ENCODE measurements around the gene FBXW8. TPM values are rescaled to one million over a fixed set of nuclear protein-coding genes. Genes with fewer than 3 reads are reported as not detected.

The FBXW8 gene
- polyA plus RNA-seq, 1 donor from 2014 or later, result 11.3 TPM

- Mint-ChIP-seq H3K27ac (peak overlapping the region in 1 of 3 donors; percentile 3), H3K4me3 (no peak overlapping the region), H3K4me1 (peaks cover 0 to 13% (median 7%) of the 10 kb centered on the region in 3 donors), H3K9me3 (no peaks in the 10 kb centered on the region), H3K27me3 (no peaks in the 10 kb centered on the region), H3K36me3 (peaks cover 17% of the 10 kb centered on the region)
Measured at GRCh38 chr12:117002051-117002817, 91.5 kb downstream of the FBXW8 start.

- Mint-ChIP-seq H3K36me3 (peaks cover 24% of the 10 kb centered on the region), H3K4me1 (peaks cover 0 to 14% (median 7%) of the 10 kb centered on the region in 3 donors), H3K27ac (peak overlapping the region in 1 of 3 donors; percentile 2), H3K9me3 (no peaks in the 10 kb centered on the region), H3K27me3 (no peaks in the 10 kb centered on the region), H3K4me3 (no peak overlapping the region)
Measured at GRCh38 chr12:117003883-117004404, 93.2 kb downstream of the FBXW8 start.

- peaks cover 0 to 9% (median 2%) of the 10 kb centered on the region in 3 donors for H3K4me1 Mint-ChIP-seq
- peaks cover 28% of the 10 kb centered on the region for H3K36me3 Mint-ChIP-seq
- H3K9me3 Mint-ChIP-seq, result no peaks in the 10 kb centered on the region
- H3K27me3 Mint-ChIP-seq, result no peaks in the 10 kb centered on the region
- no peak overlapping the region for H3K27ac Mint-ChIP-seq
- H3K4me3 Mint-ChIP-seq, result peak overlapping the region in 1 of 4 donors; percentile 71
Measured at GRCh38 chr12:117005417-117006046, 94.8 kb downstream of the FBXW8 start.

- Mint-ChIP-seq H3K4me1 (peaks cover 0 to 8% (median 0%) of the 10 kb centered on the region in 3 donors), H3K27ac (no peak overlapping the region), H3K9me3 (no peaks in the 10 kb centered on the region), H3K27me3 (no peaks in the 10 kb centered on the region), H3K36me3 (peaks cover 28% of the 10 kb centered on the region), H3K4me3 (no peak overlapping the region)
Measured at GRCh38 chr12:117006333-117006732, 95.6 kb downstream of the FBXW8 start.

- no peak overlapping the region for H3K4me3 Mint-ChIP-seq
- peaks cover 0 to 8% (median 0%) of the 10 kb centered on the region in 3 donors for H3K4me1 Mint-ChIP-seq
- peaks cover 25% of the 10 kb centered on the region for H3K36me3 Mint-ChIP-seq
- peak overlapping the region in 1 of 3 donors; percentile 71 for H3K27ac Mint-ChIP-seq
- H3K9me3 Mint-ChIP-seq, result no peaks in the 10 kb centered on the region
- no peaks in the 10 kb centered on the region for H3K27me3 Mint-ChIP-seq
Measured at GRCh38 chr12:117007577-117007976, 96.8 kb downstream of the FBXW8 start.

- Mint-ChIP-seq H3K9me3 (peaks cover 0 to 7% (median 6%) of the 10 kb centered on the region in 3 donors), H3K27ac (no peak overlapping the region), H3K36me3 (peaks cover 31% of the 10 kb centered on the region), H3K27me3 (no peaks in the 10 kb centered on the region), H3K4me3 (no peak overlapping the region), H3K4me1 (peaks cover 0 to 2% (median 0%) of the 10 kb centered on the region in 3 donors)
Measured at GRCh38 chr12:117009759-117010158, 99.0 kb downstream of the FBXW8 start.

- peaks cover 0 to 2% (median 0%) of the 10 kb centered on the region in 3 donors for H3K4me1 Mint-ChIP-seq
- H3K4me3 Mint-ChIP-seq, result no peak overlapping the region
- no peaks in the 10 kb centered on the region for H3K27me3 Mint-ChIP-seq
- peaks cover 2 to 14% (median 6%) of the 10 kb centered on the region in 3 donors for H3K9me3 Mint-ChIP-seq
- H3K27ac Mint-ChIP-seq, result no peak overlapping the region
- peaks cover 39% of the 10 kb centered on the region for H3K36me3 Mint-ChIP-seq
Measured at GRCh38 chr12:117010693-117011451, 100.1 kb downstream of the FBXW8 start.

- Mint-ChIP-seq H3K27me3 (no peaks in the 10 kb centered on the region), H3K27ac (no peak overlapping the region), H3K36me3 (peaks cover 36% of the 10 kb centered on the region), H3K9me3 (peaks cover 2 to 16% (median 6%) of the 10 kb centered on the region in 3 donors), H3K4me3 (no peak overlapping the region), H3K4me1 (peaks cover 0 to 2% (median 0%) of the 10 kb centered on the region in 3 donors)
Measured at GRCh38 chr12:117011988-117012805, 101.4 kb downstream of the FBXW8 start.

GRCh38 chr12:117013726-117014125 is 103.0 kb downstream of the FBXW8 start:
- Mint-ChIP-seq H3K27ac (no peak overlapping the region), H3K36me3 (peaks cover 29% of the 10 kb centered on the region), H3K4me1 (no peaks in the 10 kb centered on the region), H3K27me3 (no peaks in the 10 kb centered on the region), H3K9me3 (peaks cover 2 to 16% (median 6%) of the 10 kb centered on the region in 3 donors), H3K4me3 (no peak overlapping the region)

GRCh38 chr12:117014342-117014887 is 103.7 kb downstream of the FBXW8 start:
- peaks cover 27% of the 10 kb centered on the region for H3K36me3 Mint-ChIP-seq
- no peak overlapping the region for H3K27ac Mint-ChIP-seq
- no peaks in the 10 kb centered on the region for H3K4me1 Mint-ChIP-seq
- no peaks in the 10 kb centered on the region for H3K27me3 Mint-ChIP-seq
- H3K4me3 Mint-ChIP-seq, result no peak overlapping the region
- H3K9me3 Mint-ChIP-seq, result peaks cover 2 to 16% (median 6%) of the 10 kb centered on the region in 3 donors

GRCh38 chr12:117015811-117016210 is 105.1 kb downstream of the FBXW8 start:
- Mint-ChIP-seq H3K4me3 (no peak overlapping the region), H3K9me3 (peaks cover 2 to 16% (median 6%) of the 10 kb centered on the region in 3 donors), H3K27ac (no peak overlapping the region), H3K4me1 (no peaks in the 10 kb centered on the region), H3K36me3 (peaks cover 24% of the 10 kb centered on the region), H3K27me3 (no peaks in the 10 kb centered on the region)

GRCh38 chr12:117017807-117018206 is 107.1 kb downstream of the FBXW8 start:
- peaks cover 2 to 16% (median 6%) of the 10 kb centered on the region in 3 donors for H3K9me3 Mint-ChIP-seq
- no peaks in the 10 kb centered on the region for H3K4me1 Mint-ChIP-seq
- H3K27me3 Mint-ChIP-seq, result no peaks in the 10 kb centered on the region
- no peak overlapping the region for H3K4me3 Mint-ChIP-seq
- peaks cover 24% of the 10 kb centered on the region for H3K36me3 Mint-ChIP-seq
- no peak overlapping the region for H3K27ac Mint-ChIP-seq

GRCh38 chr12:117018276-117018675 is 107.5 kb downstream of the FBXW8 start:
- peaks cover 2 to 16% (median 6%) of the 10 kb centered on the region in 3 donors for H3K9me3 Mint-ChIP-seq
- peaks cover 23% of the 10 kb centered on the region for H3K36me3 Mint-ChIP-seq
- H3K4me3 Mint-ChIP-seq, result no peak overlapping the region
- no peak overlapping the region for H3K27ac Mint-ChIP-seq
- no peaks in the 10 kb centered on the region for H3K4me1 Mint-ChIP-seq
- H3K27me3 Mint-ChIP-seq, result no peaks in the 10 kb centered on the region

GRCh38 chr12:117018685-117019084 is 107.9 kb downstream of the FBXW8 start:
- H3K4me3 Mint-ChIP-seq, result no peak overlapping the region
- H3K36me3 Mint-ChIP-seq, result peaks cover 21% of the 10 kb centered on the region
- no peak overlapping the region for H3K27ac Mint-ChIP-seq
- H3K27me3 Mint-ChIP-seq, result no peaks in the 10 kb centered on the region
- no peaks in the 10 kb centered on the region for H3K4me1 Mint-ChIP-seq
- H3K9me3 Mint-ChIP-seq, result peaks cover 2 to 16% (median 6%) of the 10 kb centered on the region in 3 donors
